ENCODE measurements around the gene NDUFAF5. TPM values are rescaled to one million over a fixed set of nuclear protein-coding genes. Genes with fewer than 3 reads are reported as not detected.

NDUFAF5 gene
- total and polyA plus RNA-seq, 2 of the 8 experiments (the other 6 are each of a cell fraction or from before 2014, with no cell fraction given): 11.8 to 32.3 TPM

GRCh38 chr20:13775867-13776266, 9.0 kb upstream of the NDUFAF5 start:
- no peak overlapping the region for H2BK12ac ChIP-seq (ENCODE audit: low read depth, low read length)
- no peak overlapping the region for H2AK5ac ChIP-seq (ENCODE audit: low read depth, low read length)
- no peak overlapping the region for H3K18ac ChIP-seq (ENCODE audit: extremely low read depth, low read length)
- no peak overlapping the region for H2BK15ac ChIP-seq (ENCODE audit: low read length)
- H4K91ac ChIP-seq (replicated peaks; ENCODE audit: insufficient read length, low read length): no peak overlapping the region
- no peak overlapping the region for H3K4ac ChIP-seq (replicated peaks; ENCODE audit: insufficient read length, low read depth, low read length)
- H3K23ac ChIP-seq (ENCODE audit: insufficient read length): no peak overlapping the region
- ChIA-PET POLR2A (ENCODE audit: partially characterized antibody) (interaction anchor here (1.1 to 2.1 kb wide), 3 partner anchors 8 to 25 kb away, joined by 3 to 8 read pairs (median 3); partner anchors contain the start of genes ESF1 and NDUFAF5), CTCF (ENCODE audit: partially characterized antibody) (interaction anchor here (1.0 to 2.8 kb wide), 5 partner anchors 8 to 474 kb away, joined by 3 to 12 read pairs (median 4); no protein-coding TSS in a partner anchor)
- no peak overlapping the region for H3K27ac ChIP-seq (ENCODE audit: low read depth, low read length)
- FAIRE-seq (no peak), DNase-seq (ENCODE audit: low read depth in 1 of 2, low spot score in 2 of 2) (no peak)
- H3K14ac ChIP-seq (ENCODE audit: insufficient read length): no peak overlapping the region
- WGBS, 2 experiments (ENCODE audit: extremely low coverage in 1 of 2, insufficient coverage in 1 of 2, insufficient read length in 1 of 2, insufficient replicate concordance in 2 of 2, low coverage in 1 of 2, low lambda C conversion rate in 2 of 2, missing lambda C conversion rate in 1 of 2): 90 to 100% methylated on average over 1 to 4 of the region's 4 CpGs
- peaks cover 0 to 26% of the 10 kb centered on the region in 2 experiments; a peak in 2 of 4 replicates for H3K79me2 ChIP-seq (ENCODE audit: control insufficient read depth in 1 of 2, insufficient read depth in 2 of 2, low read length in 2 of 2)
- H2BK5ac ChIP-seq (ENCODE audit: low read depth, low read length): no peak overlapping the region
- no peak overlapping the region for H2BK20ac ChIP-seq (ENCODE audit: low read length)
- H3K36me3 ChIP-seq (ENCODE audit: control insufficient read depth in 2 of 4, insufficient read depth in 4 of 4, low read length in 3 of 4): peaks cover 6 to 82% (median 57%) of the 10 kb centered on the region in 4 experiments; a peak in 7 of 8 replicates
- H4K5ac ChIP-seq (ENCODE audit: insufficient read length, low read depth, low read length): no peak overlapping the region
- peaks cover 2% of the 10 kb centered on the region in 2 experiments for H4K20me1 ChIP-seq (replicated peaks in 1 of 2; ENCODE audit: control insufficient read depth in 1 of 2, insufficient read depth in 2 of 2, low read length in 2 of 2)
- no peak overlapping the region for H2BK120ac ChIP-seq (replicated peaks; ENCODE audit: low read depth, low read length)
- H4K8ac ChIP-seq (ENCODE audit: extremely low read depth, insufficient read depth, low read length): no peak overlapping the region
- no peak overlapping the region for H3K9ac ChIP-seq (replicated peaks in 1 of 4; ENCODE audit: extremely low read depth in 1 of 4, low read depth in 3 of 4, low read length in 3 of 4)
- no peak overlapping the region for H3K4me3 ChIP-seq (ENCODE audit: extremely low read depth in 1 of 4, insufficient read depth in 2 of 4, low read depth in 3 of 4, low read length in 4 of 4)
- no peak overlapping the region for H3K4me2 ChIP-seq (ENCODE audit: insufficient read depth in 1 of 2, low read depth in 2 of 2, low read length in 2 of 2)
- no peak overlapping the region for H3K56ac ChIP-seq (replicated peaks; ENCODE audit: insufficient read length, low read depth, low read length)
- H3K4me1 ChIP-seq (replicated peaks in 1 of 4; ENCODE audit: control insufficient read depth in 3 of 4, insufficient read depth in 4 of 4, low read length in 3 of 4): no peaks in the 10 kb centered on the region
- H3K27me3 ChIP-seq (replicated peaks in 1 of 4; ENCODE audit: control insufficient read depth in 3 of 4, extremely low read depth in 1 of 4, insufficient read depth in 3 of 4, low read length in 3 of 4): no peaks in the 10 kb centered on the region
- TF ChIP-seq CBX8 (IDR thresholded peaks at IDR 0.05; ENCODE audit: borderline replicate concordance, low read depth, low read length) (no peak), CHD1 (IDR thresholded peaks at IDR 0.05; ENCODE audit: low read depth, low read length) (no peak), GABPA (IDR thresholded peaks at IDR 0.05; ENCODE audit: borderline replicate concordance, insufficient read depth, low read length) (no peak), POLR2AphosphoS5 (IDR thresholded peaks at IDR 0.05; ENCODE audit: low read depth, low read length) (no peak), SP2 (IDR thresholded peaks at IDR 0.05; ENCODE audit: low read length) (no peak), POU5F1 (IDR thresholded peaks at IDR 0.05; ENCODE audit: low read depth, low read length) (no peak), BRCA1 (IDR thresholded peaks at IDR 0.05; ENCODE audit: low read depth, low read length) (no peak), NANOG (IDR thresholded peaks at IDR 0.05; ENCODE audit: insufficient read depth, low read depth, low read length, poor library complexity, severe bottlenecking) (no peak), E2F6 (IDR thresholded peaks at IDR 0.05) (no peak), HDAC6 (IDR thresholded peaks at IDR 0.05; ENCODE audit: low read depth, low read length) (no peak), USF2 (IDR thresholded peaks at IDR 0.05; ENCODE audit: low read length) (no peak)
- TF ChIP-seq, protein P1, sequence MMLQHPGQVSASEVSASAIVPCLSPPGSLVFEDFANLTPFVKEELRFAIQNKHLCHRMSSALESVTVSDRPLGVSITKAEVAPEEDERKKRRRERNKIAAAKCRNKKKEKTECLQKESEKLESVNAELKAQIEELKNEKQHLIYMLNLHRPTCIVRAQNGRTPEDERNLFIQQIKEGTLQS (IDR thresholded peaks at IDR 0.05; ENCODE audit: insufficient read depth, low read depth, low read length): no peak
- no peaks in the 10 kb centered on the region; the same call in 1 of the 2 replicates for H3K79me1 ChIP-seq (ENCODE audit: low read depth, low read length)
- H2AFZ ChIP-seq (ENCODE audit: low read length): no peak overlapping the region
- no peaks in the 10 kb centered on the region for H3K9me3 ChIP-seq (ENCODE audit: insufficient read depth in 2 of 2, low read depth in 1 of 2, low read length in 1 of 2)
- no peaks in the 10 kb centered on the region; the same call in 1 of the 2 replicates for H3K23me2 ChIP-seq (ENCODE audit: low read depth, low read length)
